BLaER1 (cell line): ENCODE measurements around the gene PDE6A.

Source experiments
- H3K27ac ChIP-seq: shearing (Covaris generic); formaldehyde crosslinking; 2 replicates; pipeline ENCODE4 v1.8.1; 2022
- H3K27me3 ChIP-seq: shearing (Covaris generic); formaldehyde crosslinking; 2 replicates; pipeline ENCODE4 v1.8.1; 2022
- H3K36me3 ChIP-seq: shearing (Covaris generic); formaldehyde crosslinking; 2 replicates; pipeline ENCODE4 v1.8.1; 2022
- H3K4me1 ChIP-seq: shearing (Covaris generic); formaldehyde crosslinking; 2 replicates; pipeline ENCODE4 v1.8.1; 2022
- H3K4me2 ChIP-seq: shearing (Covaris generic); formaldehyde crosslinking; 2 replicates; pipeline ENCODE4 v1.8.1; 2022
- H3K4me3 ChIP-seq: shearing (Covaris generic); formaldehyde crosslinking; 2 replicates; pipeline ENCODE4 v1.8.1; 2022
- H3K9ac ChIP-seq: shearing (Covaris generic); formaldehyde crosslinking; 2 replicates; pipeline ENCODE4 v1.8.1; 2022
- H3K9me3 ChIP-seq: shearing (Covaris generic); formaldehyde crosslinking; 2 replicates; pipeline ENCODE4 v1.8.1; 2022
- H4K20me1 ChIP-seq: shearing (Covaris generic); formaldehyde crosslinking; 2 replicates; pipeline ENCODE4 v1.8.1; 2022
- Cebpa-rat ChIP-seq: shearing (Covaris generic); IDR thresholded peaks from 2 replicates; pipeline ENCODE4 v1.8.1; 2022

Gene PDE6A

DNA sequence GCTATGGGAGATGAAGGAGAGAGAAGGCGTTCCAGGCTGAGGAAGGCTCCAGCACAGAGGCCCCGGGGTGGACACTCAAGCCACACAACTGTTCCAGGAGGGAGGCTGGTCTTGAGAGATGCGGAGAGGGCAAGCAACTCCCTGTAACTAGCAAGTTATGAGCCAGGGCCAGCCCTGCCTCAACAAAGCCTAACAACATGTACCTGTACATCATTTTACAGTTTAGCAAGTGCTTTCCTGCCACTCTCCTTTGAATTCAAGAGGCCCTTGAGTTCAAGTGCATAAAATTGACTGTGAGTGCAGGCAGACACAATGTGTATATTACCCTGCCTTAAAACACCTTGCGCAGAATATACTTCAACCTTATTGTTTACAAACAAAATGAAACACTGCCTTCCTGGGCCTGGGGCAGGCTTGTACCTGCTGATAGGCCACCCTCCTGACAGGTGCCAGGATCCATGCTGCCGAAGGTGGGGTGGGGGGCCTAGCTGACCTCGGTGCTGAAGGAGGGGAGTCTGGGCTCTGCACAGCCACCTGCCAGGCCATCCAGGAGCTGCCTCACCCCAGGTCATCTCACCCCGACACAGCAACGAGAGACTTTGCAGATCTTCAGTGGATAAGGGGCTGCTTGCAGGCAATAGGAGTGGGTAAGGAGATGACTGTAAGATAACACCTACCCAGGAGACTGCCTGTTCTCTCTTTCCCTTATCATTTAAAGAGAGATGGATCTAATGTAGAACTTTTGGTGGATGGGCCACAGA, 134.5 kb downstream of the PDE6A start:
- Histone ChIP-seq H3K4me3 (no peak overlapping the region), H3K27me3 (no peaks in the 10 kb centered on the region), H3K9ac (no peak overlapping the region), H4K20me1 (peaks cover 80% of the 10 kb centered on the region), H3K36me3 (no peaks in the 10 kb centered on the region), H3K4me2 (no peak overlapping the region), H3K27ac (no peak overlapping the region), H3K4me1 (peaks cover 34% of the 10 kb centered on the region), H3K9me3 (no peaks in the 10 kb centered on the region)
- TF ChIP-seq Cebpa-rat: no peak

- H3K4me2 ChIP-seq: peak overlapping the region; percentile 83
- no peak for TF ChIP-seq Cebpa-rat
- H4K20me1 ChIP-seq: peaks cover 87% of the 10 kb centered on the region
- H3K4me3 ChIP-seq: no peak overlapping the region
- 0 out of 2 replicates have a peak overlapping the region, but pooled peaks have one; percentile 11 for H3K27ac ChIP-seq
- H3K9ac ChIP-seq: no peak overlapping the region
- H3K27me3 ChIP-seq: no peaks in the 10 kb centered on the region
- peaks cover 51% of the 10 kb centered on the region for H3K4me1 ChIP-seq
- no peaks in the 10 kb centered on the region for H3K9me3 ChIP-seq
- H3K36me3 ChIP-seq: no peaks in the 10 kb centered on the region
Measured at GRCh38 chr5:149808264-149808982, 136.2 kb downstream of the PDE6A start.
